ENCODE measurements around the gene SLC26A2.
"Not testable (repeated sequence)": the region's sequence is repeated elsewhere in the genome, so short reads cannot be mapped to it uniquely, and the experiment has no call there.

The SLC26A2 gene

GRCh38 chr5:150006318-150006717 lies 45.8 kb downstream of the SLC26A2 start:
- no peak for DNase-seq

- no peak for DNase-seq
These were observed 46.5 kb downstream of the SLC26A2 start for GRCh38 chr5:150007050-150007449.

- no peak for DNase-seq
These were observed 49.3 kb downstream of the SLC26A2 start for GRCh38 chr5:150009671-150010387.

GRCh38 chr5:150013931-150014330 lies 53.4 kb downstream of the SLC26A2 start:
- DNase-seq, result no peak

GRCh38 chr5:150014456-150014855 lies 53.9 kb downstream of the SLC26A2 start:
- no peak for DNase-seq

- no peak for DNase-seq
These were observed 54.9 kb downstream of the SLC26A2 start for GRCh38 chr5:150015415-150015814.

- no peak for DNase-seq
These were observed 56.0 kb downstream of the SLC26A2 start for GRCh38 chr5:150016537-150016936.

- DNase-seq, result no peak
These were observed 56.9 kb downstream of the SLC26A2 start for GRCh38 chr5:150017226-150018005.

- DNase-seq, result no peak
These were observed 59.7 kb downstream of the SLC26A2 start for GRCh38 chr5:150020249-150020648.

- DNase-seq, result no peak
These were observed 61.1 kb downstream of the SLC26A2 start for GRCh38 chr5:150021491-150022157.

- no peak for DNase-seq
These were observed 61.6 kb downstream of the SLC26A2 start for GRCh38 chr5:150022158-150022531.

GRCh38 chr5:150022681-150023080 lies 62.1 kb downstream of the SLC26A2 start:
- DNase-seq, result no peak

GRCh38 chr5:150023136-150023535 lies 62.6 kb downstream of the SLC26A2 start:
- DNase-seq, result no peak

GRCh38 chr5:150024346-150024984 lies 63.9 kb downstream of the SLC26A2 start:
- no peak for DNase-seq

- no peak for DNase-seq
These were observed 66.2 kb downstream of the SLC26A2 start for GRCh38 chr5:150026682-150027172.

GRCh38 chr5:150028047-150028446 lies 67.5 kb downstream of the SLC26A2 start:
- not testable (repeated sequence) for DNase-seq

- no peak for DNase-seq
These were observed 72.8 kb downstream of the SLC26A2 start for GRCh38 chr5:150033334-150033733.

- no peak for DNase-seq
These were observed 74.1 kb downstream of the SLC26A2 start for GRCh38 chr5:150034662-150035061.

GRCh38 chr5:150035139-150035895 lies 74.8 kb downstream of the SLC26A2 start:
- DNase-seq, result no peak

GRCh38 chr5:150036513-150036912 lies 76.0 kb downstream of the SLC26A2 start:
- peak; percentile 5 for DNase-seq
